Measurements from ENCODE around the gene NXPH4. TPM values are rescaled to one million over a fixed set of nuclear protein-coding genes. Genes with fewer than 3 reads are reported as not detected.

NXPH4 gene
- total RNA-seq, 1 donor from 2014 or later = not detected

- no peaks in the 10 kb centered on the region for H3K9me3 ChIP-seq
- H3K27ac ChIP-seq = no peak overlapping the region
- H3K27me3 ChIP-seq (ENCODE audit: low read depth) = no peaks in the 10 kb centered on the region
- intact Hi-C loops (cut with DNase I) = no loop called here
- H3K36me3 ChIP-seq = peaks cover 72% of the 10 kb centered on the region
- H3K4me1 ChIP-seq = no peaks in the 10 kb centered on the region
- DNase-seq (no peak), ATAC-seq (no peak)
- TF ChIP-seq CTCF (IDR thresholded peaks at IDR 0.05) = no peak
- no peak overlapping the region for H3K4me3 ChIP-seq
These were observed 44.9 kb downstream of the NXPH4 start for GRCh38 chr12:57261428-57261865.

GRCh38 chr12:57262126-57262822, 45.7 kb downstream of the NXPH4 start:
- no peak overlapping the region for H3K4me3 ChIP-seq
- H3K27ac ChIP-seq = no peak overlapping the region
- no peaks in the 10 kb centered on the region for H3K9me3 ChIP-seq
- H3K4me1 ChIP-seq = no peaks in the 10 kb centered on the region
- ATAC-seq (no peak), DNase-seq (no peak)
- H3K27me3 ChIP-seq (ENCODE audit: low read depth) = no peaks in the 10 kb centered on the region
- peaks cover 72% of the 10 kb centered on the region for H3K36me3 ChIP-seq
- TF ChIP-seq CTCF (IDR thresholded peaks at IDR 0.05) = no peak
- intact Hi-C loops (cut with DNase I) = no loop called here

- no peaks in the 10 kb centered on the region for H3K9me3 ChIP-seq
- no peak overlapping the region for H3K4me3 ChIP-seq
- no peaks in the 10 kb centered on the region for H3K4me1 ChIP-seq
- intact Hi-C loops (cut with DNase I) = no loop called here
- no peaks in the 10 kb centered on the region for H3K27me3 ChIP-seq (ENCODE audit: low read depth)
- ATAC-seq (no peak), DNase-seq (no peak)
- TF ChIP-seq CTCF (IDR thresholded peaks at IDR 0.05) = no peak
- H3K36me3 ChIP-seq = peaks cover 72% of the 10 kb centered on the region
- H3K27ac ChIP-seq = no peak overlapping the region
These were observed 46.5 kb downstream of the NXPH4 start for GRCh38 chr12:57263096-57263495.

GRCh38 chr12:57266681-57267080, 50.1 kb downstream of the NXPH4 start:
- H3K9me3 ChIP-seq = no peaks in the 10 kb centered on the region
- H3K27me3 ChIP-seq (ENCODE audit: low read depth) = no peaks in the 10 kb centered on the region
- peaks cover 73% of the 10 kb centered on the region for H3K36me3 ChIP-seq
- no peaks in the 10 kb centered on the region for H3K4me1 ChIP-seq
- no peak for TF ChIP-seq CTCF (IDR thresholded peaks at IDR 0.05)
- no peak overlapping the region for H3K27ac ChIP-seq
- H3K4me3 ChIP-seq = no peak overlapping the region
- DNase-seq (no peak), ATAC-seq (no peak)
- intact Hi-C loops (cut with DNase I) = no loop called here

GRCh38 chr12:57268264-57268663, 51.7 kb downstream of the NXPH4 start:
- Histone ChIP-seq H3K36me3 (peaks cover 87% of the 10 kb centered on the region), H3K9me3 (no peaks in the 10 kb centered on the region), H3K27me3 (ENCODE audit: low read depth) (no peaks in the 10 kb centered on the region), H3K27ac (no peak overlapping the region), H3K4me1 (no peaks in the 10 kb centered on the region), H3K4me3 (no peak overlapping the region)
- DNase-seq (no peak), ATAC-seq (peak in 1 of 2 donors; percentile 36)
- intact Hi-C loops (cut with DNase I) = no loop called here
- no peak for TF ChIP-seq CTCF (IDR thresholded peaks at IDR 0.05)
